Endothelial cell of umbilical vein (primary cell): ENCODE data around the gene ZNF3. TPM values are rescaled to one million over a fixed set of nuclear protein-coding genes. Genes with fewer than 3 reads are reported as not detected.

Experiments
- BruUV-seq: library from RNA; stranded (reverse); fragments of 400-500 nt; replicated peaks from 2 replicates; lab custom pipeline; 2021; lab: Mats Ljungman, UMichigan
- CTCF ChIA-PET: fragments of 300-600, 350-600 bp; sonication (Branson Sonifier 250); formaldehyde crosslinking; loops from one replicate; lab custom pipeline; 2021; ENCODE audit warnings: antibody characterized with exemption, inconsistent platforms; lab: Charles Lee
- POLR2A ChIA-PET: fragments of 300-600, 350-600 bp; sonication (Branson Sonifier 250); formaldehyde crosslinking; loops from one replicate; lab custom pipeline; 2021; ENCODE audit warnings: antibody characterized with exemption, inconsistent platforms; lab: Charles Lee
- DNase-seq: peaks from one replicate; pipeline ENCODE4 v3.0.0-alpha.2; 2011; ENCODE audit warnings: low read depth, low spot score
- FAIRE-seq: peaks from 2 replicates; lab custom pipeline; 2011; peaks lifted over from hg19 to GRCh38; lab: Jason Lieb, UNC
- H2AFZ ChIP-seq: 2 replicates; pipeline ENCODE4 v1.6.0; 2012; ENCODE audit warnings: low read depth, low read length, control low read depth, inconsistent platforms
- H3K27ac ChIP-seq: 2 replicates; pipeline ENCODE4 v1.5.1; 2011; ENCODE audit warnings: low read depth, mild to moderate bottlenecking, control low read depth, low read length, moderate library complexity; ENCODE audit not compliant: insufficient read depth
- H3K27me3 ChIP-seq, 2 experiments: 2 replicates each; pipeline versions ENCODE4 v1.6.0 to v1.6.1; 2011; ENCODE audit warnings: low read length in 2 of 2, mixed read lengths in 1 of 2; ENCODE audit not compliant: control insufficient read depth in 2 of 2, insufficient read depth in 2 of 2
- H3K36me3 ChIP-seq, 2 experiments: 2 replicates in 1 of 2; 3 replicates in 1 of 2; pipeline ENCODE4 v1.5.1; 2011; ENCODE audit warnings: low read length in 2 of 2, mild to moderate bottlenecking in 1 of 2, moderate library complexity in 1 of 2; ENCODE audit not compliant: control insufficient read depth in 2 of 2, insufficient read depth in 2 of 2; ENCODE audit errors: extremely low read depth in 1 of 2
- H3K4me1 ChIP-seq: 3 replicates; pipeline ENCODE4 v1.5.1; 2011; ENCODE audit warnings: mild to moderate bottlenecking, low read length; ENCODE audit not compliant: control insufficient read depth, insufficient read depth; ENCODE audit errors: extremely low read depth
- H3K4me2 ChIP-seq: 2 replicates; pipeline ENCODE4 v1.6.1; 2011; ENCODE audit warnings: low read length, control low read depth, mixed read lengths; ENCODE audit not compliant: insufficient read depth
- H3K4me3 ChIP-seq, 3 experiments: fragments of 200-600 bp in 1 of 3; sonication (generic), shearing (Covaris generic) in 1 of 3; replicated peaks in 1 of 3; 2 replicates each; pipeline ENCODE4 v1.5.1; 2011 to 2016; ENCODE audit warnings: control low read depth in 3 of 3, low read length in 3 of 3, mild to moderate bottlenecking in 2 of 3, inconsistent platforms in 1 of 3, low read depth in 1 of 3, moderate library complexity in 1 of 3; ENCODE audit not compliant: insufficient read depth in 1 of 3
- H3K79me2 ChIP-seq: 2 replicates; pipeline ENCODE4 v1.6.0; 2012; ENCODE audit warnings: low read length, inconsistent platforms; ENCODE audit not compliant: control insufficient read depth, insufficient read depth
- H3K9ac ChIP-seq: replicated peaks from 2 replicates; pipeline ENCODE3; 2011; ENCODE audit warnings: low read length, control low read depth; ENCODE audit not compliant: insufficient read depth; ENCODE audit errors: extremely low read depth
- H3K9me1 ChIP-seq: replicated peaks from 3 replicates; pipeline ENCODE4 v1.6.0; 2011; ENCODE audit warnings: mild to moderate bottlenecking, low read length; ENCODE audit not compliant: control insufficient read depth, insufficient read depth; ENCODE audit errors: extremely low read depth
- H3K9me3 ChIP-seq: replicated peaks from 2 replicates; pipeline ENCODE4 v1.5.1; 2012; ENCODE audit warnings: low read length, inconsistent platforms; ENCODE audit not compliant: control insufficient read depth, insufficient read depth
- H4K20me1 ChIP-seq: replicated peaks from 2 replicates; pipeline ENCODE3; 2011; ENCODE audit warnings: mild to moderate bottlenecking, low read length; ENCODE audit not compliant: control insufficient read depth, insufficient read depth; ENCODE audit errors: extremely low read depth
- EZH2 ChIP-seq: IDR thresholded peaks from 2 replicates; pipeline ENCODE4 v1.6.1; 2012; ENCODE audit warnings: borderline replicate concordance, low read depth, mild to moderate bottlenecking, moderate library complexity, low read length, inconsistent platforms; ENCODE audit not compliant: severe bottlenecking
- FOS ChIP-seq: IDR thresholded peaks from 2 replicates; pipeline ENCODE4 v1.6.1; 2011; ENCODE audit warnings: mild to moderate bottlenecking, low read length, moderate library complexity, borderline replicate concordance; ENCODE audit not compliant: insufficient read depth
- GATA2 ChIP-seq: IDR thresholded peaks from 2 replicates; pipeline ENCODE4 v1.7.0; 2011; ENCODE audit warnings: low read depth, mild to moderate bottlenecking, moderate library complexity, mixed read lengths, low read length; ENCODE audit not compliant: insufficient read length, insufficient read depth
- JUN ChIP-seq: IDR thresholded peaks from 2 replicates; pipeline ENCODE4 v1.6.1; 2011; ENCODE audit warnings: borderline replicate concordance, low read depth; ENCODE audit not compliant: insufficient read length, insufficient read depth
- MYC ChIP-seq: IDR thresholded peaks from one replicate; pipeline ENCODE4 v1.6.1; 2011; ENCODE audit warnings: mild to moderate bottlenecking, low read depth, low read length
- POLR2A ChIP-seq: IDR thresholded peaks from 2 replicates; pipeline ENCODE4 v1.6.1; 2012; ENCODE audit warnings: low read depth, mild to moderate bottlenecking, control low read depth, low read length
- POLR2AphosphoS5 ChIP-seq: IDR thresholded peaks from 2 replicates; pipeline ENCODE4 v1.6.1; 2012; ENCODE audit warnings: low read depth, mild to moderate bottlenecking, control low read depth, low read length, moderate library complexity; ENCODE audit not compliant: insufficient read depth
- dilution Hi-C: fragments of 300-500 bp; cut with MboI; formaldehyde crosslinking; loops from one replicate; pipeline ENCODE4 v1.15.0; 2019; ENCODE audit warnings: low sequenced_read_pairs; ENCODE audit not compliant: extremely low pct_ligation_motif_present
- intact Hi-C: fragments of 100-400 bp; cut with micrococcal nuclease; formaldehyde crosslinking; loops from one replicate; pipeline ENCODE4 v1.10.0; 2022
- polyA plus RNA-seq, 4 experiments: library from polyadenylated mRNA; depleted of rRNA in 3 of 4; stranded (reverse) in 3 of 4; unstranded in 1 of 4; fragments of >200 nt; gene quantifications; 2 replicates each; pipeline versions ENCODE4 v1.2.1 to v1.2.3, GENCODE V29; 2011 to 2012; ENCODE audit warnings: missing spikeins in 1 of 4
- total RNA-seq: library from RNA; stranded (reverse); gene quantifications from 2 replicates; pipeline ENCODE4 v1.2.3, GENCODE V29; 2021
- TF ChIP-seq, protein P1 (sequence below): IDR thresholded peaks from 2 replicates; pipeline ENCODE4 v1.6.1; 2011; ENCODE audit not compliant: insufficient read depth, insufficient read length
- TF ChIP-seq, protein P2 (sequence below), 2 donors: IDR thresholded peaks; 1 replicate in 1 of 2; 2 replicates in 1 of 2; pipeline ENCODE4 v1.5.1; 2011; ENCODE audit warnings: low read length in 2 of 2, mild to moderate bottlenecking in 2 of 2, moderate library complexity in 2 of 2, control low read depth in 1 of 2, inconsistent platforms in 1 of 2, low read depth in 1 of 2; ENCODE audit not compliant: insufficient read depth in 1 of 2; ENCODE audit errors: extremely low read depth in 1 of 2

The ZNF3 gene
- total and polyA plus RNA-seq, 2 donors (not counting 3 experiments of a cell fraction or from before 2014, with no cell fraction given): 21.8 to 30.9 TPM

DNA sequence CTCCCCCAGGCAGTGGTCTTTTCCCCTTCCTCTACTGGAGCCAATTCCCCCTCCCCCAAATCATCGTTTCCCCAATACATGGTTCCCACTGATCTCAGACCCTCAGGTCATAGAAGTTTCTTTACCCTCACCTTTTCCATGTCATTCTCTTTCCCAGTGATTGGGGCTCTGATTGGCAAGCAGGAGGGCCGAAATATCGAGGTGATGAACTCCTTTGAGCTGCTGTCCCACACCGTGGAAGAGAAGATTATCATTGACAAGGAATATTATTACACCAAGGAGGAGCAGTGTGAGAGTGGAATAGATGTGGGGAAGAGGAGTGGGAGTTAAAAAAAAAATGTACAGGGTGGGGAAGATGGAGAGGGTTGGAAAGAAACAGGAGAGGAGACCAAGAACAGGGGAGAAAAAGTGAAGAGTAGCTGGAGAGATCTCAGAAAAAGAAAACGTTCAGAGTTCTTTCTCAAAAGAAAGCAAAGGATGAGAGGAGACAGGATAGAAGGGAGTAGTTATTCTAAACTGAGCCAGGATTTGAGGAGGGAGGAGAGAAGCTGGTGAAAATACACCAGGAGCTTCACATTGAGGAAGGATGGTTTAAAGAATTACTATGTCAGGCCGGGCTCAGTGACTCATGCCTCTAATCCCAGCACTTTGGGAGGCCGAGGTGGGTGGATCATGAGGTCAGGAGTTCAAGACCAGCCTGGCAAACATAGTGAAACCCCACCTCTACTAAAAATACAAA lies 8.1 kb upstream of the ZNF3 start:
- no peak for DNase-seq
- peak; percentile 38 for FAIRE-seq
- Histone ChIP-seq H3K27ac (peak overlapping the region; percentile 94), H3K36me3 (peaks cover 21 to 26% of the 10 kb centered on the region in 2 experiments), H3K4me1 (peaks cover 39% of the 10 kb centered on the region), H3K27me3 (no peaks in the 10 kb centered on the region), H3K79me2 (peaks cover 19% of the 10 kb centered on the region), H2AFZ (no peak overlapping the region), H4K20me1 (no peaks in the 10 kb centered on the region), H3K9me1 (no peaks in the 10 kb centered on the region), H3K4me2 (peak overlapping the region; percentile 53), H3K9ac (peak overlapping the region; percentile 90), H3K9me3 (no peaks in the 10 kb centered on the region), H3K4me3 (peak overlapping the region; percentile 62 to 74 (median 68))
- intact Hi-C loops (loop anchor here (10.0 kb wide), 1 partner anchor 175 kb away; the partner anchor contains the start of gene TRIM4), dilution Hi-C loops (no loop called here)
- ChIA-PET POLR2A (interaction anchor here (1.0 to 1.9 kb wide), 3 partner anchors 9 to 12 kb away, joined by 3 to 6 read pairs (median 4); partner anchors contain the start of genes AP4M1 and MCM7), CTCF (interaction anchor here (0.5 to 2.9 kb wide), 4 partner anchors 9 to 13 kb away, joined by 3 to 18 read pairs (median 4); partner anchors contain the start of genes AP4M1 and MCM7)
- no TSS peak for BruUV-seq
- TF ChIP-seq GATA2 (no peak), EZH2 (no peak), POLR2AphosphoS5 (no peak), POLR2A (no peak), FOS (no peak), JUN (no peak), MYC (no peak)
- TF ChIP-seq, protein P1, sequence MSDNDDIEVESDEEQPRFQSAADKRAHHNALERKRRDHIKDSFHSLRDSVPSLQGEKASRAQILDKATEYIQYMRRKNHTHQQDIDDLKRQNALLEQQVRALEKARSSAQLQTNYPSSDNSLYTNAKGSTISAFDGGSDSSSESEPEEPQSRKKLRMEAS: no peak
- TF ChIP-seq, protein P2, sequence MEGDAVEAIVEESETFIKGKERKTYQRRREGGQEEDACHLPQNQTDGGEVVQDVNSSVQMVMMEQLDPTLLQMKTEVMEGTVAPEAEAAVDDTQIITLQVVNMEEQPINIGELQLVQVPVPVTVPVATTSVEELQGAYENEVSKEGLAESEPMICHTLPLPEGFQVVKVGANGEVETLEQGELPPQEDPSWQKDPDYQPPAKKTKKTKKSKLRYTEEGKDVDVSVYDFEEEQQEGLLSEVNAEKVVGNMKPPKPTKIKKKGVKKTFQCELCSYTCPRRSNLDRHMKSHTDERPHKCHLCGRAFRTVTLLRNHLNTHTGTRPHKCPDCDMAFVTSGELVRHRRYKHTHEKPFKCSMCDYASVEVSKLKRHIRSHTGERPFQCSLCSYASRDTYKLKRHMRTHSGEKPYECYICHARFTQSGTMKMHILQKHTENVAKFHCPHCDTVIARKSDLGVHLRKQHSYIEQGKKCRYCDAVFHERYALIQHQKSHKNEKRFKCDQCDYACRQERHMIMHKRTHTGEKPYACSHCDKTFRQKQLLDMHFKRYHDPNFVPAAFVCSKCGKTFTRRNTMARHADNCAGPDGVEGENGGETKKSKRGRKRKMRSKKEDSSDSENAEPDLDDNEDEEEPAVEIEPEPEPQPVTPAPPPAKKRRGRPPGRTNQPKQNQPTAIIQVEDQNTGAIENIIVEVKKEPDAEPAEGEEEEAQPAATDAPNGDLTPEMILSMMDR (IDR thresholded peaks at IDR 0.05; ENCODE audit: extremely low read depth in 1 of 2, insufficient read depth in 1 of 2, low read depth in 1 of 2, low read length in 2 of 2): no peak
